ENCODE data around the gene DTNBP1.

DTNBP1 gene

DNA sequence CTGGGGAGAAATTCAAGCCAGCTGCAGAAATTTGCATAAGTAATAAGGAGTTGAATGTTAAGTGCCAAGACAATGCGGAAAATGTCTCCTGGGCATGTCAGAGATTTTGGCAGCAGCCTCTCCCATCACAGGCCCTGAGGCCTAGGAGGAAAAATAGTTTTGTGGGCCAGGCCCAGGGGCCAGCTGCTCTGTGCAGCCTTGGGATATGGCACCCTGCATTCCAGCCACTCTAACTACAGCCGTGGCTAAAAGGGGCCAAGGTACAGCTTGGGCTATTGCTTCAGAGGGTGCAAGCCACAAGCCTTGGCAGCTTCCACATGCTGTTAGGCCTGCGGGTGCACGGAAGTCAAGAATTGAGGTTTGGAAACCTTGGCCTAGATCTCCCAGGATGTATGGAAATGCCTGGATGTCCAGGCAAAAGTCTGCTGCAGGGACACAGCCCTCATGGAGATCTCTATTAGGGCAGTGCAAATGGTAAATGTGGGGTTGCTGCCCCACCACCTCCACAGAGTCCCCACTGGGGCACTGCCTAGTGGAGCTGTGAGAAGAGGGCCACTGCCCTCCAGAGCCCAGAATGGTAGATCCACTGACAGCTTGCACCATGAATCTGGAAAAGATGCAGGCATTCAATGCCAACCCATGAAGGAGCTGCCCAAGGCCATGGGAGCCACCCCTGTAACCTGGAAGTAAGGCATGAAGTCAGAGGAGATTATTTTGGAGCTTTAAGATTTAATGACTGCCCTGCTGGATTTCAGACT is 126.5 kb downstream of the DTNBP1 start:
- DNase-seq (ENCODE audit: low read depth in 3 of 3, low spot score in 1 of 3): no peak

DNA sequence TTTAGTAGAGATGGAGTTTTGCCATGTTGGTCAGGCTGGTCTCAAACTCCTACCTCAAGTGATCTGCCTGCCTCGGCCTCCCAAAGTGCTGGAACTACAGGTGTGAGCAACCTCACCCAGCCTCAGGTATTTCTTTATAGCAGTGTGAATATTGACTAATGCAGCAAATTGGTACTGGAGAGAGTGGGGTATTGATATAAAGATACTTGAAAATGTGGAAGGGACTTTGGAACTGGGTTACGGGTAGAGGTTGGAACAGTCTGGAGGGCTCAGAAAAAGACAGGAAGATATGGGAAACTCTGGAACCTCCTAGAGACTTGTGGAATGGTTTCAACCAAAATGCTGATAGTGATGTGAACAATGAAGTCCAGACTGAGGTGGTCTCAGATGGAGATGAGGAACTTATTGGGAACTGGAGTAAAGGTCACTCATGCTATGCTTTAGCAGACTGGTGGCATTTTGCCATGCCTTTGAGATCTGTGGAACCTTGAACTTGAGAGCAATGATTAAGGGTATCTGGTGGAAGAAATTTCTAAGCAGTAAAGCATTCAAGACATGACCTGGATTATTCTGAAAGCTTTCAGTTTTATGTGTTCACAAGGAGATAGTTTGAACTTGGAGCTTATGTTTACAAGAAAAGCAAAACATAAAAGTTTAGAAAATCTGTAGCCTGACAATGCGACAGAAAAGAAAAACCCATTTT is 127.2 kb downstream of the DTNBP1 start:
- no peak for DNase-seq (ENCODE audit: low read depth in 3 of 3, low spot score in 1 of 3)

GRCh38 chr6:15534974-15535373 is 127.9 kb downstream of the DTNBP1 start:
- DNase-seq (ENCODE audit: low read depth in 3 of 3, low spot score in 1 of 3): no peak

DNA sequence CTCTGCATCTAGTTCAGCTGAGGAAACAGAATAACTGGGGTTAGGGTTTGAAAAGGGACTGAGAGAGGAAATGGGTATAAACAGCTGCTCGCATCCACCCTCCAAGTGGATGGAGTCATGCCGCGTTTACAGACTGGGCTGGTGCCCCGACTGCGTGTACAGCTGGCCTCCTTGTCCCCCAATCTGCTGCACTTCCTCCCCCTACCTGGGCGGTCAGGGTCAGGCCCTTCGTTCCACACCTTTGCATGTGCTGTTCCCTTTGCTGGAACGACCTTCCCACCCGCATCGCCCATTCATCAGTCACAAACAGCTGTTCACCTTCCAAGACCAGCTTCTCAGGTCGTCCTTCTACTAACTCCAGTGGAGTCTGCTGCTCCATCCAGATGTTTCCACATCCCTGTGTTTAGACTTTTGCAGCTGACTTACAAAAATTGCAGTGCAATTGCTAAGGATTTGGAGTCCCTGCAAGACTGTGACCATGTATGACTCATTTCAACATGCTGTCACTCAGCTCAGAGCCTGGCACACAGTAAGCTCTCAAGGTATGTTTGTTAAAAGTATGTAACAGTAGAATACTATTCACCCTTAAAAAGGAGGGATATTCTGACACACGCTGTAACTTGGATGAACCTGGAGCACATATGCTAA is 129.3 kb downstream of the DTNBP1 start:
- no peak for DNase-seq (ENCODE audit: low read depth in 3 of 3, low spot score in 1 of 3)

- no peak for DNase-seq (ENCODE audit: low read depth in 3 of 3, low spot score in 1 of 3)
Observed at GRCh38 chr6:15531973-15532372, 130.9 kb downstream of the DTNBP1 start.

GRCh38 chr6:15530411-15530810 is 132.4 kb downstream of the DTNBP1 start:
- DNase-seq (ENCODE audit: low read depth in 3 of 3, low spot score in 1 of 3): no peak

DNA sequence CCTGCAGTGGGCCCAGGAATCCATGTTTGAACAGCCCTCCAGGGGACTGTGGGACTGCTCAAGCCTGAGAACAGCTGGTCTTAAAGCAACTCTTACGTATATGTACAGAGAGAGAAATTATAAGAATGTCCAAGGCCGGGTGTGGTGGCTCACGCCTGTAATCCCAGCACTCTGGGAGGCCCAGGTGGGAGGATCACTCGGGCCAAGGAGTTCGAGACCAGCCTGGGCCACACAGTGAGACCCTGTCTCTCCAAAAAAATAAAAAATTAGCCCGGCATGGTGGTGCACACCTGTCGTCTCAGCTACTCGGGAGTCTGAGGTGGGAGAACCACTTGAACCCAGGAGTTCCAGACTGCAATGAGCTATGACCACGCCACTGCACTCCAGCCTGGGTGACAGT is 134.0 kb downstream of the DTNBP1 start:
- DNase-seq (ENCODE audit: low read depth in 3 of 3, low spot score in 1 of 3): no peak

DNA sequence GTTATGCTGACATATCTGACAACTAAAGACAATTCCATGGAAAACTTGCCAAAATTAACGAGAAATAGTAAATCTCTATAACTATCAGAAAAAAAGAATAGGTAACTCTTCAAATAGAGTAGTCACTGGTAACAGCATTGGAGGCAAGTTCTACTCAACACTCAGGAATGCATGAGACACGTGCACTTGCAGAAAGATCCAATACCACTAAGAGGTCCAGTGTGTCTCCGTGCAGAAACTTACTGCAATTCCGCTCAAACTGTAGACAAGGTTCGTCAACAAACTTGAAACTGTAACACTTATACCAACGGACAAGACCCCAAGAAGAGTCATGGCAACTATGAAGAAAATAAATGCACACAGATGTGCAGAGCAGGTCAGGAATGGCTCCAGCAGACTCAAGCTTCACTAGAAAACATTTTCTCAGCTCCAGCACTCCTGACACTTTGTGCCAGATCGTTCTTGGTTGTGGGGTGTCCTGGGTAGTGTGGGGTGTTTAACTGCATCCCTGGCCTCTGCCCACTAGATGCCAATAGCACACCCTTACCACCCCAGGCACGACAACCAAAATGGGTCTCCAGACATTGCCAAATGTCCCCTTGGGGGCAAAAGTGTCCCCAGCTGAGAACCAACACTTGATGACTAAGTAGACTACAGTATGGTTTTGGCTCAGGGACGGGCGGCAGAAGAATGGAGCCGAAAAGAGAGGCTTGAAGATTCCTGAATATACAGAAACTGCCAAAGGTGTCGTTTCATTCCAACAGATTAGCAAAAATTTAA is 134.8 kb downstream of the DTNBP1 start:
- DNase-seq (ENCODE audit: low read depth in 3 of 3, low spot score in 1 of 3): no peak

- no peak for DNase-seq (ENCODE audit: low read depth in 3 of 3, low spot score in 1 of 3)
Observed at GRCh38 chr6:15526212-15526701, 136.6 kb downstream of the DTNBP1 start.

GRCh38 chr6:15524861-15525401 is 137.9 kb downstream of the DTNBP1 start:
- no peak for DNase-seq (ENCODE audit: low read depth in 3 of 3, low spot score in 1 of 3)

DNA sequence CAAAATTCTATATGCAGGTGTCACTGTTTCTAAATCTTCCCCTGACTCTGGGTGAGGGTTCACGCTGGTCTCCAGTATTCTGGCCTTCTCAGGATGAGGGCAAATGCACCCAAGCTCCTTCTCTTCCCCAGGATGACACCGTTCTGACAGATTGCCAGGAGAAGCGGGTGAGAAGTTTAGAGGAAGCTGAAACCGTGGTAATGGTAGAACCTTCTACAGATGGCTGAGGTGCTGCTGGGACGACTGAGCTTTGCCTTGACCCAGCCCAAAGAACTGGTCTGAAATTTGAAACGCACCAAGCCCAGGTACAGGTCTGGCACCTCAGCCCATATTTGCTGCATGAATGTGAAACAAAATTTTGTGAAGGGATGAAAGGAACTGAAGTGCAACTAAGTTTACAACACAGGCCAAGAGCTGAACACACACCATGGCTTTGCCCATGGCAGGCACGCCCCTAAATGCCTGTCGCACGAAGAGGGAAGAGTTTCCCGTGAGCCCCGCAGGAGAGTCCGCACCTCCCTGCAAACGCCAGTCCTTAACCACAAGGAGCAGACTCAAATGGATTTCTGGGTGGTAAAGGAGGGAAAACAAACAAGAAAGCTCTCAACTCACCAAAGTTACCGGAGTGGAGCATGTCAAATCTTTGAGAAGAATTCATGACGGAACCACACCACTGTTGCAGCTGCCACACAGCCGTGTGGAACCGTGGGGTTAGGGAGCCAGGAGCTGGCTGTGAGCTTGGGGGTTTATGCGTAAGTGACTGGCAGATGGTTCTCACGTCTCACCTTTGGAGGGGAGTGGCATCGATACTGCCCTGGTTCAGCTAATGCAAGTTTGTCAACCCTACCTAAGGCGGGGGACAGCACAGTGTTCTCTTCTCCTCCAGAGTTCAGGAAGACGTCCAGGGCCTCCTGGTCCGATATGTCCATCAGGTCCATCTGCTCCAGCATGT is 138.9 kb downstream of the DTNBP1 start:
- no peak for DNase-seq (ENCODE audit: low read depth in 3 of 3, low spot score in 1 of 3)

- no peak for DNase-seq (ENCODE audit: low read depth in 3 of 3, low spot score in 1 of 3)
Observed at GRCh38 chr6:15522856-15523529, 139.8 kb downstream of the DTNBP1 start.

GRCh38 chr6:15522427-15522826 is 140.4 kb downstream of the DTNBP1 start:
- no peak for DNase-seq (ENCODE audit: low read depth in 3 of 3, low spot score in 1 of 3)

GRCh38 chr6:15522026-15522425 is 140.8 kb downstream of the DTNBP1 start:
- DNase-seq (ENCODE audit: low read depth in 3 of 3, low spot score in 1 of 3): no peak

DNA sequence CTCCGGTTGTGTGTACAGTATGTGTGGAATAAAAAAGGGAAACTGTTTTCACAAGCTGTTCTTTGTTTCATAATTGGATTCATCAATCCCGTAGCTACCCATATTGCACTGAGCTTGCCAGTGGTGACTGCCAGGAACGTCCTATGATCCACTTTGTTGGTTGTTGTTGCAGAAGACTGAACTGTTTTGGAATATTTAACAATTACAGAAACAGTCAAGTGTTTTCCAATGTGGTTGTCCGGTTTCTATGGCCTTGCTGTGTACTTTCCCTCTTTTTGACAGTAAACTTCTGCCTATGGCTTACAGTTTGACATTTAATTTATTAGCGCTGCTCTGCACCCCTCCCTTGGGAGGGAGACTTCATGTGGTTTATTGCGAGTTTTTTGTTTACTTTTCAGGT is 141.2 kb downstream of the DTNBP1 start:
- DNase-seq (ENCODE audit: low read depth in 3 of 3, low spot score in 1 of 3): no peak

DNA sequence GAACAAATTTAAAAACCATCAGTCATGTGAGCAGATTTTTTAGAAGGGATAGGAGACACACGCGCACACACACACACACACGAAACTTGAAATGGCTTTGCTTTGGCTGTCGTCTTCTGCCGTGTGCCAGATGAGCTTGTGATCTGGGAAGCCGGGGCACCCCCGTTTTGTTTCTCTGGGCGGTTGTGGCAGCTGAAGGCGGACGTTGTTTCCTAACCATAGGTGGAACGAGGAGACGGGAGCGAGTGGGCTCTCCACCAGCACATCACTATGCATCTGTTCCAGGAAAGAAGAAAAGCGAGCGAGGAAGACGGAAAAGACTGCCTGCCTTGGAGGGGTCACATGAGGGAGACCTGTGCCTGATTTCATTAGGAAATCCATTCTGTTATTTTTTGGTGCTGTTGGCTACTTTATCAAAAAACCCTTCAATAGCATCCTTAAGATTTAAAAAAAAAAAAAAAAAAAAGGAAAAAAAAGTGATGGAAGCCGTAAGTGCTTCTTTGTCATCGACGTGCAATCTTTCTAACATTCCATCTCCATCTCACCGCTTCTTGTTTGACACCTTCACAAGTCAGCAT is 142.1 kb downstream of the DTNBP1 start:
- DNase-seq (ENCODE audit: low read depth in 3 of 3, low spot score in 1 of 3): no peak

- DNase-seq (ENCODE audit: low read depth in 3 of 3, low spot score in 1 of 3): no peak
Observed at GRCh38 chr6:15519681-15520080, 143.1 kb downstream of the DTNBP1 start.

DNA sequence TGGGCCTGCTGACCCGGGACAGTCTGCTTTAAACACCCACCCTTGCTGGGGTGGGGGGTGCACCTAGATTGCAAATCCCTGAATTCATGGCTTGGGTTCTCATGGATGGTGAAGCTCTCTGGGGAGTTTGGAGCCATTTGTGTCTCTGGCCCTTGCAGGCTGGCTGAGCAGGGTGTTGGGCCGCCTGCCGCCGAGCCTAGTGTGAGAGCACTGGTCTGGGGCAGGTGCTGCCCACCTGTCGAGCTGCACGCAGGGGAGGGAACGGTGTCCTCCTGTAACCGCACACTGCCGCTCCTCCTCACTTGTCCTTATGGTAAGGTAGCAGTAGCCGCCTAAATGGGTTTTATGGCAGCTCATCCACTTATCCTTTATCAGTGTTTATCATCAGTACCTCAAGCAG is 143.9 kb downstream of the DTNBP1 start:
- DNase-seq (ENCODE audit: low read depth in 3 of 3, low spot score in 1 of 3): no peak

DNA sequence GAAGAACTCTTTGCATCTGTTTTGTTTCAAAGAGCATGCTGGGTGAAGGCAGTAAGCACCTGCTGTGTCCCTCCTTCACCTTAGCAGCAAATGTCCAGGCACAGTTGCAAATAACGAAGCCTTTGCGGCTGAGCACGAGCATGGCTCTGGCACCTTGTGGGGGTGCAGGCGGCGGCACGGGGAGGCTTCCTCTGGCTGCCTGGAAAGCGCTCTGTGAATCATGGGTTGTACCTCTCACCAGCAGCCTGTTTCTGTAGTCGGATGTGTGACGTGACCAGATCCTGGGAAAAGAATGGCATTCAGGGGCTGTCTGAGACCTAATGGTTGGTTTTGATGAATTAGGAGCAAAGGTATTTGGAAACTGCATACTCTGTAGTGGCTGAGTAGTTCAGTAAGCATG is 144.8 kb downstream of the DTNBP1 start:
- no peak for DNase-seq (ENCODE audit: low read depth in 3 of 3, low spot score in 1 of 3)
